NB4 (cell line): ENCODE data around the gene SELENOS.

Experiments
- CTCF ChIP-seq: IDR thresholded peaks from one replicate; pipeline ENCODE4 v1.5.1; 2012; ENCODE audit warnings: low read depth, low read length
- POLR2A ChIP-seq: IDR thresholded peaks from 2 replicates; pipeline ENCODE4 v1.6.1; 2011; ENCODE audit warnings: mild to moderate bottlenecking; ENCODE audit not compliant: insufficient read length; ENCODE audit errors: extremely low read depth

DNA sequence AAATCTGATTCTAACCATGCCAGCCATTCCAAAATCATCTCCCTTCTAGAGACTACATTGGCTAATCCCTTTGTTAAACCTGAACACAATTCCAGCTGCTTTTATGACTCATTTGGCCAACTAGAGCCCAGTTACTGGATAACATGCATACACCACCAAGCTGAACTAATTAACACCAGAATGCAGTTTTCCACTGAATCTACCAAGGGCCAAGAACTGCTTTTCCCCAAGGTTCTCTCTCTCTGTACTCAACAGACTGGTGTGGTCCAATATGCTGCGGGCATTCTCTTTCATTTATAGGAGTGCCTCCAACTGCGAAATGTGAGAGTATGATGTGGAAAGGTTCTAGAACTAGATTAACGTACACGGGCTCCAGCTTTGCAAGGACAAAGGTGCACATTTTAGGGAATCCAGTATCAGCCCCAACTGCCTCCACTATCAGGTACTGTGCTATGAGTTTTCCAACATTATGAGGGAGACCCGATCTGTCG, 26.9 kb downstream of the SELENOS start:
- TF ChIP-seq CTCF (no peak), POLR2A (no peak)
